ENCODE measurements around the gene AKAP17A.

GRCh38 chrX:1581132-1581531 lies 10.3 kb upstream of the AKAP17A start:
- TF ChIP-seq EZH2 (IDR thresholded peaks at IDR 0.05; ENCODE audit: borderline replicate concordance, insufficient read depth, low read length, poor library complexity, severe bottlenecking) (no peak), CTCF (IDR thresholded peaks at IDR 0.05; ENCODE audit: poor library complexity, severe bottlenecking) (peak; percentile 25), POLR2AphosphoS5 (IDR thresholded peaks at IDR 0.05) (no peak), TAF1 (IDR thresholded peaks at IDR 0.05; ENCODE audit: low read depth) (no peak), RAD21 (conservative IDR thresholded peaks at IDR 0.05) (no peak), MXI1 (conservative IDR thresholded peaks at IDR 0.05; ENCODE audit: poor library complexity, severe bottlenecking) (no peak)
- TF ChIP-seq, protein P1, sequence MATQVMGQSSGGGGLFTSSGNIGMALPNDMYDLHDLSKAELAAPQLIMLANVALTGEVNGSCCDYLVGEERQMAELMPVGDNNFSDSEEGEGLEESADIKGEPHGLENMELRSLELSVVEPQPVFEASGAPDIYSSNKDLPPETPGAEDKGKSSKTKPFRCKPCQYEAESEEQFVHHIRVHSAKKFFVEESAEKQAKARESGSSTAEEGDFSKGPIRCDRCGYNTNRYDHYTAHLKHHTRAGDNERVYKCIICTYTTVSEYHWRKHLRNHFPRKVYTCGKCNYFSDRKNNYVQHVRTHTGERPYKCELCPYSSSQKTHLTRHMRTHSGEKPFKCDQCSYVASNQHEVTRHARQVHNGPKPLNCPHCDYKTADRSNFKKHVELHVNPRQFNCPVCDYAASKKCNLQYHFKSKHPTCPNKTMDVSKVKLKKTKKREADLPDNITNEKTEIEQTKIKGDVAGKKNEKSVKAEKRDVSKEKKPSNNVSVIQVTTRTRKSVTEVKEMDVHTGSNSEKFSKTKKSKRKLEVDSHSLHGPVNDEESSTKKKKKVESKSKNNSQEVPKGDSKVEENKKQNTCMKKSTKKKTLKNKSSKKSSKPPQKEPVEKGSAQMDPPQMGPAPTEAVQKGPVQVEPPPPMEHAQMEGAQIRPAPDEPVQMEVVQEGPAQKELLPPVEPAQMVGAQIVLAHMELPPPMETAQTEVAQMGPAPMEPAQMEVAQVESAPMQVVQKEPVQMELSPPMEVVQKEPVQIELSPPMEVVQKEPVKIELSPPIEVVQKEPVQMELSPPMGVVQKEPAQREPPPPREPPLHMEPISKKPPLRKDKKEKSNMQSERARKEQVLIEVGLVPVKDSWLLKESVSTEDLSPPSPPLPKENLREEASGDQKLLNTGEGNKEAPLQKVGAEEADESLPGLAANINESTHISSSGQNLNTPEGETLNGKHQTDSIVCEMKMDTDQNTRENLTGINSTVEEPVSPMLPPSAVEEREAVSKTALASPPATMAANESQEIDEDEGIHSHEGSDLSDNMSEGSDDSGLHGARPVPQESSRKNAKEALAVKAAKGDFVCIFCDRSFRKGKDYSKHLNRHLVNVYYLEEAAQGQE (IDR thresholded peaks at IDR 0.05; ENCODE audit: borderline replicate concordance), result no peak

All from neural cell (in vitro differentiated cells).